AG09319 (cell line): Measurements from ENCODE around the gene IDI1.

Experiments used
- DNase-seq: peaks from one replicate; pipeline ENCODE4 v3.0.0-alpha.2; 2010; ENCODE audit warnings: low read depth; ENCODE audit errors: extremely low read depth
- TF ChIP-seq, protein P1 (sequence below): IDR thresholded peaks from 2 replicates; pipeline ENCODE4 v1.5.1; 2011; ENCODE audit warnings: low read depth, mild to moderate bottlenecking, inconsistent platforms, low read length, moderate library complexity

The IDI1 gene

GRCh38 chr10:1007583-1007982 is 41.3 kb downstream of the IDI1 start:
- TF ChIP-seq, protein P1, sequence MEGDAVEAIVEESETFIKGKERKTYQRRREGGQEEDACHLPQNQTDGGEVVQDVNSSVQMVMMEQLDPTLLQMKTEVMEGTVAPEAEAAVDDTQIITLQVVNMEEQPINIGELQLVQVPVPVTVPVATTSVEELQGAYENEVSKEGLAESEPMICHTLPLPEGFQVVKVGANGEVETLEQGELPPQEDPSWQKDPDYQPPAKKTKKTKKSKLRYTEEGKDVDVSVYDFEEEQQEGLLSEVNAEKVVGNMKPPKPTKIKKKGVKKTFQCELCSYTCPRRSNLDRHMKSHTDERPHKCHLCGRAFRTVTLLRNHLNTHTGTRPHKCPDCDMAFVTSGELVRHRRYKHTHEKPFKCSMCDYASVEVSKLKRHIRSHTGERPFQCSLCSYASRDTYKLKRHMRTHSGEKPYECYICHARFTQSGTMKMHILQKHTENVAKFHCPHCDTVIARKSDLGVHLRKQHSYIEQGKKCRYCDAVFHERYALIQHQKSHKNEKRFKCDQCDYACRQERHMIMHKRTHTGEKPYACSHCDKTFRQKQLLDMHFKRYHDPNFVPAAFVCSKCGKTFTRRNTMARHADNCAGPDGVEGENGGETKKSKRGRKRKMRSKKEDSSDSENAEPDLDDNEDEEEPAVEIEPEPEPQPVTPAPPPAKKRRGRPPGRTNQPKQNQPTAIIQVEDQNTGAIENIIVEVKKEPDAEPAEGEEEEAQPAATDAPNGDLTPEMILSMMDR = no peak
- no peak for DNase-seq

DNA sequence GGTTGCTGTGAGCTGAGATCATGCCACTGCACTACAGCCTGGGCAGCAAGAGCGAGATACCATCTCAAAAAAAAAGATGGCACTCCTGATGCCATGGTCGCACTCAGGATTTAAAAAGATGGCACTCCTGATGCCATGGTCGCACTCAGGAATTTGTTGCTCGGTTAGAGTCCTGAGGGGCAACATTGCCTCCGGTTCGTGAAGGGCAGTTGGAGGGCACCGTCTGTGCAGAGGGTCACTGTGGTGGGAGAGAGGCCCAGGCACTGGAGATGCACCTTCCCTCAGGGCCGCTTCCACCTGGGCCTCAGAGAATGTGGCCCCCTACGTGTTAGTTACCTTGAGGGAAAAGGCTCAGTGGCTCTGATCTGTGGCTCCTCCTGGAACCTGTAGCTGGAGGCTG is 42.3 kb downstream of the IDI1 start:
- no peak for DNase-seq
- TF ChIP-seq, protein P1 = no peak

DNA sequence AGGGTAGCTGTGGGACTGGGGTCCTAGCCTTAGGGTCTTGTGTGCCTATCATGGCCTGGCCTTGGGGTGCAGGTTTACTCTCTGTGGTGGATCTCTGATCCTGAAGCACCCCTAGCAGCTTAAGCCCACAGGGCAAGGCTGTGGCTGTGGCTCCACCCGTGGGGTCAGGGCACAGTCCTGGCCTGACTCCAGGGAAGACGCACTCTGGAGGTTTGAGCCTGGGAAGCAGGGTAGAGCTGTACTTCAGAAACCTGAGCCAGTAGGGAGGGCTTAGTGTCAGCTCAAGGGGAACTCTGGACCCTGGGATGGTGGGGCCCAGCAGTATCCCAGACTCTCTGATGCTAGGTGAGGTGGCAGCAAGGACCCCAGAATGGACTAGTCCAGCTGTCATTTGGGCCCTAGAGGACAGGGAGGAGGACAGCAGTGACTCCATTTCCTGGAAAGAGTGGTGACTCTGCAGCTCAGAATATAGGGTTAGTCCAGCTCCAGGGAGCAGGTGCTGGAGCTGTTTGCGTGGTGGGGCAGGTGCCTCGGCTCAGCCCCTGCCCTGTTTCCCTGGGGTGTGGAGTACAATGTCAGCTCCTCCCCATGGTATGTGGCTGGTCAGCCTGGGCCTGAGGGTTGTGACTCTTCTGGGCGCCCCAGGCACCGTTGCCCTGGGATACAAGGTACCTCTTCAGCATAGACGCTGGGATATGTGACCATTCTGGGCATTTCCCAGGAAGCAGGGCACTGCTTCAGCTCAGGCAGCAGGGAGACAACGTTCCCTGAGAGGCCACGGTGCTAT is 44.8 kb downstream of the IDI1 start:
- TF ChIP-seq, protein P1 = no peak
- no peak for DNase-seq

GRCh38 chr10:1002425-1003006 is 46.4 kb downstream of the IDI1 start:
- TF ChIP-seq, protein P1 = no peak
- no peak for DNase-seq

DNA sequence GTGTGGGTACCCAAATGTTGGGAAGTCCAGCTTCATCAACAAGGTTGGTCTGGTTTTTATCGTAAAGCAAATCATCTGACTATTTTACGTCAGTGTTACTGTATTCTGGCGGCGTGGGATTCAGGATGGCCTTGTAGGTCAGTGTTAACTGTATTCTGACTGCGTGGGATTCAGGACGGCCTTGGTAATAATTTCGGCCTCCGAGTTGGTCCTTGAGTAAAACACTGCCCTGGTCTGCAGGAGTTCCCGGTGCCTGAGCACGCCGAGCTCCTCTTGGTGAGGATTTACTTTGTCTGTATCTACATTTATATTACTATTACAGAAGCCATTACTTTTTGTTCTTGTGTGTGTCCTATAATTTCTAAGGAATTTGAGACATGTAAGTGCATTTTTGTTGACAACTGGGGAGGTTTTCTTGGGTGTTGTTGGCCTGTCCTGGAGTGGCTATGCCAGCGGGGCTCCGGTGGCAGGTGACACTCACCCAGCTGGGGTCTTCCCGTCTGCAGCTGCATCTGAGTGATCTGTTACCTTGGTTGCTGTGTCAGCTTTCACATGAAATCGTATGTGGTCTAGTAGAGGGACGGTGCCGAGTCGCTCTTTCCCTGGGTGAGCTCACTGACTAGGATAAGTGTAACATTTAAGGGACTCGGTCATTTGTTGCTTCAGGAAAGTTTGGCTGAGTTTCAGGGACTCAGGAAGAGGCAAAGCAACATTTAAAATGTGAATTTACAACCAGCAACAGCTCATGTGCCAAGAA is 51.5 kb downstream of the IDI1 start:
- no peak for DNase-seq
- TF ChIP-seq, protein P1 = no peak

DNA sequence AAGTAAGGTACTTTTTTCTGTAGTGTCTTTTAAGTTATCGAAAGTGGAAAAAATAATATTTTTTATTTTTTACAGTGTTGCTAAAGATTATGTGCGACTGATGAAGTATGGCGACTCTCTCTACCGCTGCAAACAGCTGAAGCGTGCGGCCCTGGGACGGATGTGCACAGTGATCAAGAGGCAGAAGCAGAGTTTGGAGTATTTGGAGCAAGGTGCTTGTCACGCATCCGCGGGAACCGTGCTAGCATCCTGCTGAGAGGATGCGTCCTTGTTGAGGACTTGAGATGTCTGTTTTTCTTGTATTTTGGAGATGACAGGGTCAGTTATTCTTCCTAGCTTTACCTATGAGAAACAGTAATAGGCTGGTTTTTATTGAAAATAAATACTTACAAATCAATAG is 52.9 kb downstream of the IDI1 start:
- TF ChIP-seq, protein P1 = no peak
- DNase-seq = no peak

DNA sequence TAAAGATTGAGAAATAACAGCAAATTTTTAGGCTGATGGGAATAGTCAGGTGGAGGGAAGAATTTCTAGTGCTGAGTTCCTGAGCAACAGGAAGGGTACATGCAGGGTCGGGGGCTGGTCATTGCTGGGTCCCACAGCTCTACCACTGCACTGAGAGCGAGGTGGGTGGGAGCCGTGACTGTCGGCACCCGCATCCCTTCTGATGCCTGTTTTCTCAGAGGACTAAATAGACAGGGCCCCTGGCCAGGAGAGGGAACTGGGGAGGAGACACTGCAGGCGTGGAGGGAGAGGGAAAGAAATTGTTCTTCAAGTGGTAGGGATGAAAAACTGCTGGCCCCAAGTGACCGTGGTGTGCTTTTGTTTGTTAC is 53.4 kb downstream of the IDI1 start:
- TF ChIP-seq, protein P1 = no peak
- no peak for DNase-seq
